ENCODE data around the gene HLA-A. TPM values are rescaled to one million over a fixed set of nuclear protein-coding genes. Genes with fewer than 3 reads are reported as not detected.

Gene HLA-A
- total and polyA plus RNA-seq, 9 of the 15 experiments (the other 6 are each of a cell fraction or from before 2014, with no cell fraction given): 0.46 to 3.3 TPM; not detected in 7

DNA sequence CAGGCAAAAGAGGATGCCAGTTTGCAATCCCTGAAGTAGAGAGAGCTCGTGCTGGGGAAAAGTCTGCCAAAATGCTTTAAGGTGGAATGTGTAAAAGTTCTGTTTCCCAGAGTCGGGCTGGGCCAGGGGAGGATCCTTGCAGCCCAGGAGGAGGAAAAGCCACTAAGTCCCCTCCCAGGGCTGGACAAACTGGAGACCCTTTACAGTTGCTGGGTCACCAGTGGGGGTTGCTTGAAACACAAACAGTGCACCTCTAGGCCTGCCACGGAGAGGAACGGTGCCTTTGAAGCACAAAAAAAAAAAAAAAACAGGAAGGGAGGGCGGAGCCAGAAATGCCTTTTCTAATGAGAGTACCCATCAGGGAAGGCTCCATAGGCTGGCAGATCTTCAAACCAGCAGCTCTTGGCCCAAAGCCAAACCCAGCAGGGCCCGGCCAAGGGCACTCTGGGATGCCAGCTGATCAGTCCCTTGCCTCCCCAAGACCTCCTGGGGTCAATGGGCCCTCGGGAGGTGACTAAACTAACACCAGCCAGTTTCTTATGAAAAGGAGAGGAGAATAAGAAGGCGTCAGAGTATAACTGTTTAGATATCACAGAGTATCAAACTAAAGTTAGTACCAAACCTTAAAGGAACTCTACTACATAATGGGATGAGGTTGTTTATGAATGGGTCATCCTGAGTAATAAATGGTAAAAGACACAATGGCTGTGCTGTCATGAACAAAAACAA lies 23.7 kb downstream of the HLA-A start (continued):
- TF ChIP-seq, protein P1, sequence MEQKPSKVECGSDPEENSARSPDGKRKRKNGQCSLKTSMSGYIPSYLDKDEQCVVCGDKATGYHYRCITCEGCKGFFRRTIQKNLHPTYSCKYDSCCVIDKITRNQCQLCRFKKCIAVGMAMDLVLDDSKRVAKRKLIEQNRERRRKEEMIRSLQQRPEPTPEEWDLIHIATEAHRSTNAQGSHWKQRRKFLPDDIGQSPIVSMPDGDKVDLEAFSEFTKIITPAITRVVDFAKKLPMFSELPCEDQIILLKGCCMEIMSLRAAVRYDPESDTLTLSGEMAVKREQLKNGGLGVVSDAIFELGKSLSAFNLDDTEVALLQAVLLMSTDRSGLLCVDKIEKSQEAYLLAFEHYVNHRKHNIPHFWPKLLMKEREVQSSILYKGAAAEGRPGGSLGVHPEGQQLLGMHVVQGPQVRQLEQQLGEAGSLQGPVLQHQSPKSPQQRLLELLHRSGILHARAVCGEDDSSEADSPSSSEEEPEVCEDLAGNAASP (IDR thresholded peaks at IDR 0.05): no peak
- TF ChIP-seq, protein P2, sequence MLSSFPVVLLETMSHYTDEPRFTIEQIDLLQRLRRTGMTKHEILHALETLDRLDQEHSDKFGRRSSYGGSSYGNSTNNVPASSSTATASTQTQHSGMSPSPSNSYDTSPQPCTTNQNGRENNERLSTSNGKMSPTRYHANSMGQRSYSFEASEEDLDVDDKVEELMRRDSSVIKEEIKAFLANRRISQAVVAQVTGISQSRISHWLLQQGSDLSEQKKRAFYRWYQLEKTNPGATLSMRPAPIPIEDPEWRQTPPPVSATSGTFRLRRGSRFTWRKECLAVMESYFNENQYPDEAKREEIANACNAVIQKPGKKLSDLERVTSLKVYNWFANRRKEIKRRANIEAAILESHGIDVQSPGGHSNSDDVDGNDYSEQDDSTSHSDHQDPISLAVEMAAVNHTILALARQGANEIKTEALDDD (IDR thresholded peaks at IDR 0.05): peak; percentile 33; the same call in 1 of the 2 replicates
- TF ChIP-seq, protein P3, sequence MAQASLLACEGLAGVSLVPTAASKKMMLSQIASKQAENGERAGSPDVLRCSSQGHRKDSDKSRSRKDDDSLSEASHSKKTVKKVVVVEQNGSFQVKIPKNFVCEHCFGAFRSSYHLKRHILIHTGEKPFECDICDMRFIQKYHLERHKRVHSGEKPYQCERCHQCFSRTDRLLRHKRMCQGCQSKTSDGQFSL (CRISPR knock-in tag; IDR thresholded peaks at IDR 0.05): no peak
- TF ChIP-seq, protein P3 (tag; IDR thresholded peaks at IDR 0.05): no peak
- no peak for TF ChIP-seq SREBF2 (CRISPR knock-in tag; IDR thresholded peaks at IDR 0.05)
- TF ChIP-seq, protein P4, sequence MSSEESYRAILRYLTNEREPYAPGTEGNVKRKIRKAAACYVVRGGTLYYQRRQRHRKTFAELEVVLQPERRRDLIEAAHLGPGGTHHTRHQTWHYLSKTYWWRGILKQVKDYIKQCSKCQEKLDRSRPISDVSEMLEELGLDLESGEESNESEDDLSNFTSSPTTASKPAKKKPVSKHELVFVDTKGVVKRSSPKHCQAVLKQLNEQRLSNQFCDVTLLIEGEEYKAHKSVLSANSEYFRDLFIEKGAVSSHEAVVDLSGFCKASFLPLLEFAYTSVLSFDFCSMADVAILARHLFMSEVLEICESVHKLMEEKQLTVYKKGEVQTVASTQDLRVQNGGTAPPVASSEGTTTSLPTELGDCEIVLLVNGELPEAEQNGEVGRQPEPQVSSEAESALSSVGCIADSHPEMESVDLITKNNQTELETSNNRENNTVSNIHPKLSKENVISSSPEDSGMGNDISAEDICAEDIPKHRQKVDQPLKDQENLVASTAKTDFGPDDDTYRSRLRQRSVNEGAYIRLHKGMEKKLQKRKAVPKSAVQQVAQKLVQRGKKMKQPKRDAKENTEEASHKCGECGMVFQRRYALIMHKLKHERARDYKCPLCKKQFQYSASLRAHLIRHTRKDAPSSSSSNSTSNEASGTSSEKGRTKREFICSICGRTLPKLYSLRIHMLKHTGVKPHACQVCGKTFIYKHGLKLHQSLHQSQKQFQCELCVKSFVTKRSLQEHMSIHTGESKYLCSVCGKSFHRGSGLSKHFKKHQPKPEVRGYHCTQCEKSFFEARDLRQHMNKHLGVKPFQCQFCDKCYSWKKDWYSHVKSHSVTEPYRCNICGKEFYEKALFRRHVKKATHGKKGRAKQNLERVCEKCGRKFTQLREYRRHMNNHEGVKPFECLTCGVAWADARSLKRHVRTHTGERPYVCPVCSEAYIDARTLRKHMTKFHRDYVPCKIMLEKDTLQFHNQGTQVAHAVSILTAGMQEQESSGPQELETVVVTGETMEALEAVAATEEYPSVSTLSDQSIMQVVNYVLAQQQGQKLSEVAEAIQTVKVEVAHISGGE (CRISPR knock-in tag; IDR thresholded peaks at IDR 0.05): peak in 1 of 3 experiments; percentile 59; a peak in 1 of 6 replicates
- TF ChIP-seq NFIX (CRISPR knock-in tag; IDR thresholded peaks at IDR 0.05; ENCODE audit: low read depth): 0 out of 2 replicates have a peak, but pooled peaks have one; percentile 59
- TF ChIP-seq ZNF3 (CRISPR knock-in tag; IDR thresholded peaks at IDR 0.05): no peak
- TF ChIP-seq SRSF3 (IDR thresholded peaks at IDR 0.05; ENCODE audit: insufficient read depth, low read length): no peak
- TF ChIP-seq, protein P5, sequence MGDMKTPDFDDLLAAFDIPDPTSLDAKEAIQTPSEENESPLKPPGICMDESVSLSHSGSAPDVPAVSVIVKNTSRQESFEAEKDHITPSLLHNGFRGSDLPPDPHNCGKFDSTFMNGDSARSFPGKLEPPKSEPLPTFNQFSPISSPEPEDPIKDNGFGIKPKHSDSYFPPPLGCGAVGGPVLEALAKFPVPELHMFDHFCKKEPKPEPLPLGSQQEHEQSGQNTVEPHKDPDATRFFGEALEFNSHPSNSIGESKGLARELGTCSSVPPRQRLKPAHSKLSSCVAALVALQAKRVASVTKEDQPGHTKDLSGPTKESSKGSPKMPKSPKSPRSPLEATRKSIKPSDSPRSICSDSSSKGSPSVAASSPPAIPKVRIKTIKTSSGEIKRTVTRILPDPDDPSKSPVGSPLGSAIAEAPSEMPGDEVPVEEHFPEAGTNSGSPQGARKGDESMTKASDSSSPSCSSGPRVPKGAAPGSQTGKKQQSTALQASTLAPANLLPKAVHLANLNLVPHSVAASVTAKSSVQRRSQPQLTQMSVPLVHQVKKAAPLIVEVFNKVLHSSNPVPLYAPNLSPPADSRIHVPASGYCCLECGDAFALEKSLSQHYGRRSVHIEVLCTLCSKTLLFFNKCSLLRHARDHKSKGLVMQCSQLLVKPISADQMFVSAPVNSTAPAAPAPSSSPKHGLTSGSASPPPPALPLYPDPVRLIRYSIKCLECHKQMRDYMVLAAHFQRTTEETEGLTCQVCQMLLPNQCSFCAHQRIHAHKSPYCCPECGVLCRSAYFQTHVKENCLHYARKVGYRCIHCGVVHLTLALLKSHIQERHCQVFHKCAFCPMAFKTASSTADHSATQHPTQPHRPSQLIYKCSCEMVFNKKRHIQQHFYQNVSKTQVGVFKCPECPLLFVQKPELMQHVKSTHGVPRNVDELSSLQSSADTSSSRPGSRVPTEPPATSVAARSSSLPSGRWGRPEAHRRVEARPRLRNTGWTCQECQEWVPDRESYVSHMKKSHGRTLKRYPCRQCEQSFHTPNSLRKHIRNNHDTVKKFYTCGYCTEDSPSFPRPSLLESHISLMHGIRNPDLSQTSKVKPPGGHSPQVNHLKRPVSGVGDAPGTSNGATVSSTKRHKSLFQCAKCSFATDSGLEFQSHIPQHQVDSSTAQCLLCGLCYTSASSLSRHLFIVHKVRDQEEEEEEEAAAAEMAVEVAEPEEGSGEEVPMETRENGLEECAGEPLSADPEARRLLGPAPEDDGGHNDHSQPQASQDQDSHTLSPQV (IDR thresholded peaks at IDR 0.05): peak; percentile 68; the same call in 1 of the 2 replicates
- TF ChIP-seq, protein P6, sequence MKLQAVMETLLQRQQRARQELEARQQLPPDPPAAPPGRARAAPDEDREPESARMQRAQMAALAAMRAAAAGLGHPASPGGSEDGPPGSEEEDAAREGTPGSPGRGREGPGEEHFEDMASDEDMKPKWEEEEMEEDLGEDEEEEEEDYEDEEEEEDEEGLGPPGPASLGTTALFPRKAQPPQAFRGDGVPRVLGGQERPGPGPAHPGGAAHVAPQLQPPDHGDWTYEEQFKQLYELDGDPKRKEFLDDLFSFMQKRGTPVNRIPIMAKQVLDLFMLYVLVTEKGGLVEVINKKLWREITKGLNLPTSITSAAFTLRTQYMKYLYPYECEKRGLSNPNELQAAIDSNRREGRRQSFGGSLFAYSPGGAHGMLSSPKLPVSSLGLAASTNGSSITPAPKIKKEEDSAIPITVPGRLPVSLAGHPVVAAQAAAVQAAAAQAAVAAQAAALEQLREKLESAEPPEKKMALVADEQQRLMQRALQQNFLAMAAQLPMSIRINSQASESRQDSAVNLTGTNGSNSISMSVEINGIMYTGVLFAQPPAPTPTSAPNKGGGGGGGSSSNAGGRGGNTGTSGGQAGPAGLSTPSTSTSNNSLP (IDR thresholded peaks at IDR 0.05; ENCODE audit: borderline replicate concordance, low read depth, low read length): no peak
- no peak for TF ChIP-seq RUNX1 (IDR thresholded peaks at IDR 0.05; ENCODE audit: low read depth)
